ENCODE measurements around the gene MRC1.

MRC1 gene

DNA sequence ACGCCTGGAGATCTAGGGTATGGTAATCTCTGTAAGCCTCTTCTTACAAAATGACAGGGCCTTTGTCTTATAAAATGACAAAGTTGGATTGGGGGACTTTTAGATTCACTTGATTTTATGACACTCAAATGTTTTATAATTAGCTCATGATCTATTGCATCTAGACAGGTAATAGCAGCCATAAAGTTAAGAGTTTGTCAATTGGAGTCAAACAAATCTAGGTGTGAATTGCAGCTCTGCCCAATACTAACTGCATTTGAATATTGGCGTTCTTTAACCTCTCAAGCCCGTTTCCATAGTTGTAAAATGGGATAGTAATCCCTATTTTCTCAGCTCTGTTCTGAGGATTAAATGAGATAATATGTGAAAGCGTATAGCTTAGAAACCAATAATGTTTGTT, 14.1 kb upstream of the MRC1 start:
- DNase-seq (ENCODE audit: low read depth in 1 of 2, low spot score in 1 of 2): no peak

DNA sequence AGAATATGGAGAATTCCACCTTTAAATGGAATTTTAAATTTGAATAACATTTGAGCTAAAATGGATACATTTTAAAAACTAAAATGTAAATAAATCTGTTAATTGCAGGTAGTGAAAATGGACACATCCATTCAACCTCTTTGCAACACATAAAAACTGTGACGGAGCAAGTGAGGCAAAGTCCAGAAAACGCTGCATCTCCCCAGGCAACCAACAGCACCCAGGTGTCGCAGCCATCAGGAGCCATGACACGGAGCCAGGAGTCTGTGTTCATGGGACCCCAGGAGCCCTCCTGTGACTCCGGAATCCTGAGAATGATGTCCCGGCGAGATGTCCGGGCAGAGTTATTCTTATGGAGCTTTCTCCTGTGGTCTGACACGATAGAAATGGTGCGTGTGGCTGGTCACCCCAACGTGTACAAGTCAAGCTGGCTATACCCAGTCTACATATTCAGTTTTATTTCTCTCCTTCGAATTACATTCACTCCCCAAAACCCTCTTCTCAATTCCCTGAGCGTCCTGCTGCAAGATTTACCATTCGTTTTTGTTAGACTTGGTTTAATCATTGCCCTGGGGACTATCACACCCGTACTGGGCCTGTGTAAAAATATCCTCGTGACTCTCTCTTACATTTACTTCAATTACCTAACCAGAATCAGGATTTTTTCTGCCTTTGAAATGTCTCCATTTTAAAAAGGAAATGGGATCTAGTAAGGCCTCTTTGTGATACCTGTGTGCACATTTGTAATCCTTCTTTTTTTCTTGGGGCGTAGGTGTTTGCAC, 13.1 kb upstream of the MRC1 start:
- DNase-seq (ENCODE audit: low read depth in 1 of 2, low spot score in 1 of 2): no peak

- DNase-seq (ENCODE audit: low read depth in 1 of 2, low spot score in 1 of 2): no peak
Observed at GRCh38 chr10:17801507-17801906, 7.6 kb upstream of the MRC1 start.

- DNase-seq (ENCODE audit: low read depth in 1 of 2, low spot score in 1 of 2): no peak
Observed at GRCh38 chr10:17802350-17802749, 6.8 kb upstream of the MRC1 start.

DNA sequence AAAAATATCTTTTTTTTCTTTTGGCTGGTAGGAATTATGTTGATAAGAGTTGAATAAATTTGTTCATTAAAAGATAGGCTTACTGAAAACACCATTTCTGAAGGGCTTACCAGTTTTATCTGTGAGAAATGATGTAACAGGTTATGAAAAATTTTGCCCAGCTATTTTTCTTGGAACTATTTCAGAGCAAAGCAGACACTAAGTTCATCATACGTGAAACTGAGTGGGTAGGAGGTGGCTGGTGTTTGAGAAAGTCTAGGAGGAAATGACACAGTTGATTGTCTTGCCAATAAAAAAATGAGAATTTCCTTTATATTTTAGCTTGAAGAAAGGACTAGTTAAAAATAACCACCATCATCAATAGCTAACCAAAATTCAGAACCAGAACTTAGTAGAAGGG, 6.2 kb upstream of the MRC1 start:
- DNase-seq (ENCODE audit: low read depth in 1 of 2, low spot score in 1 of 2): no peak

GRCh38 chr10:17805330-17805729, 3.8 kb upstream of the MRC1 start:
- no peak for DNase-seq (ENCODE audit: low read depth in 1 of 2, low spot score in 1 of 2)

DNA sequence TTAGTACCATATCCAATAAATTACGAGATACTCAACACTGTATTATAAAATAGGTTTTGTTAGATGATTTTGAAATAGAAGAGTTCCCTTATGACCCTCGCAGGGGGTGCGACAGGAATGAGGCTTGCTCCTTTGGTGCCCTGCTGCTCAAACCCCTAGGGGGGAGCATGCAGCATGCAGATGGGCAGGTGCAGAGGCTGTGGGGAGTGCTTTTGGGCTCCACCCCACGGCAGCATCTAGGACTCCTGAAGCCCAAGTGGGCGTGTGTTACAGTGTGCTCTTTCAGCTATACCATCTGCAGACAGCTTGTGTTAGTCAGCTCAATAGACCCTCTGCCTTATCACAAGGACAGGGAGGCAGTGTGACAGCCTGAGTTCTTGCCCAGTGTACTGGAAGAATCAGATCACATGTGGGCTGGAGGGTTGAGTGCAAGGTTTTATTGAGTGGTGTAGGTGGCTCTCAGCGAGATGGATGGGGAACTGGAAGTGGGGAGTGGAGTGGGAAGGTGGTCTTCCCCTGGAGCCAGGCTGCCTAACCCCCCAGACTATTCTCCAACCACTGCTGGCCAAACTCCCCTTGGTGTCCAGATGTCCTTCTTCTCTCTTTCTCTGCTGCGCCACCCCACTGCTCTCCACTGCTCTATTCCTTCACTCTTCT, 3.1 kb upstream of the MRC1 start:
- peak in 1 of 2 donors; percentile 8 for DNase-seq (ENCODE audit: low read depth in 1 of 2, low spot score in 1 of 2)

DNA sequence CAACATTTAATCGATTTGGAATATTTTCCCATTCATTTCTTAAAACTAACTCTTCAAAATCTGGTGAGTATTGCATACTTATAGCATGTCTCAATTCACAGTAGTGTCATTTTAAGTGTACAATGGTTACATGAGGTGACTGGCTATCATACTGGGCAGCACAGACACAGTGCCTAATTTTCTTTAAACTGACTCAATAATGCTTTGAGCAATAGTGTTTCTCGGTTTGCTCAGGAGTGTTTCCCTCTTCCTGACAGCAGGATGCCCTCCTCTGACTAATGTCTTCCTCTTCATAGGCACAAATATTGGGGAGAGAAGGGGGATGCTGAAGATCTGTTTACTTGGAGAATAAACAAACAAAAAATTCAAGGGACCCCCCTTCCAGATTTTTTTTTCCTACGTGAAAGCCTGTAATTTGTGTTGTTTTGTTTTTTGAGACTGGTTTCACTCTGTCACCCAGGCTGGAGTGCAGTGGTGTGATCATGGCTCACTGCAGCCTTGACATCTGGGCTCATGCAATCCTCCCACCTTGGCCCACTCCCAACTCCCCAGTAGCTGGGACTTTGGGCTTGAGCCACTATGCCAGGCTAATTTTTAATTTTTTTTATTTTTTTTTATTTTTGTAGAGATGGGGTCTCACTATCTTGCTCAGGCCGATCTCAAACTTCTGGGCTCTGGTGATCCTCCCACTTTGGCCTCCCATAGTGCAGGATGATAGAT, 2.2 kb downstream of the MRC1 start:
- DNase-seq (ENCODE audit: low read depth in 1 of 2, low spot score in 1 of 2): no peak

- DNase-seq (ENCODE audit: low read depth in 1 of 2, low spot score in 1 of 2): no peak
Observed at GRCh38 chr10:17814973-17815372, 5.8 kb downstream of the MRC1 start.

DNA sequence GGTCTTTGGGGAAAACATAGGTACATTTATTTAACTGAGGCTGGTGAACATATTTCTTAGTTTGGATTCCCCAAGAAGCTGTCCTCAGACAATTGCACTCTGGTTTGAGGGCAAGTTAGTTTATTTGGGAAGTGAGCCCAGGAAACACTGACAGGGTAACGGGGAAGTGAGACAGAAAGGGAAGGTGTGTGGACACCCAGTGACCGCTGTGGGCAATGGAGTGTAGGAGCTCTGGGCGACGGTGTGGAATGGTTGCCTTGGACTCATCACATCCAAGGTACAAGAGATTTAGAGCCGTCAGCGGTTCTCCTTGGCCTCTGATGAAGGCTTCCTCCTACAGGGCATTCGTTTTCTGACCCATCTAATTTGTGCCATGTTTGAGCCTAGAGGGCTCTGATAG, 7.1 kb downstream of the MRC1 start:
- no peak for DNase-seq (ENCODE audit: low read depth in 1 of 2, low spot score in 1 of 2)

DNA sequence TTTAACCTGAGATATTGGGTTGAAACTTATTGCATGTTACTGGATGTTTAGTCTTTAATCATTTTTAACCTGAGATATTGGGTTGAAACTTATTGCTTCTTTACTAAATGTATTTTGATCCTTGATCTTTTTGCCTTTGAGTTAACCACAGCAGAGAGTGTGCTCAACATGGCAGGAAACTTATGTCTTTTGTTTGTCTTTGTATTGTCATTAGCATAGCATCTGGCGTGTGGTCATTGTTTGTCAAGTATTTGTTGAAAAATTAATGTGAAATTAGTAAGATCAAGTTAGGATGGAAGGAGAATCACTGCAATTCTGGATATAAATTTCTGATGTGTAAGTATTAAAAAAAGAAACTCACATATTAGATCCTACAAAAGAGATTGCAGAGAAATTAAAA, 8.2 kb downstream of the MRC1 start:
- no peak for DNase-seq (ENCODE audit: low read depth in 1 of 2, low spot score in 1 of 2)

DNA sequence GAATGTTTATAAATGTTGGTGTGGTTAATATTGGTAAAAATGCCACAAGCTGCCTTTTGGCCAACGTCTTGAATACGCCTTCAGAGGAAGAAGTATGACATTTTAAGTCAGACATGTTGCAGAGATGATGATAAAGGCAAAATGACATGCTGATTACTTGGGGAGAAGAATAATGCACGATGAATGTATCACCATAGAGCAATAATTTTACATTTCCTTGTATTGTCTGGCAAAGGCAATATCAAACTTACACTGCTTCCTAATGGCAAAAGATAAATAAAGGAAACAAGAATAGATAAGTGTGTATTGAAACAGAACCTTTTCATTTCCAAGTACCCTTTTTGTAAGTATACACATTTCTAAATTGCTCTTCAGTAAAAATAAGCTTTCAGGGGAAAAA, 8.6 kb downstream of the MRC1 start:
- DNase-seq (ENCODE audit: low read depth in 1 of 2, low spot score in 1 of 2): no peak

DNA sequence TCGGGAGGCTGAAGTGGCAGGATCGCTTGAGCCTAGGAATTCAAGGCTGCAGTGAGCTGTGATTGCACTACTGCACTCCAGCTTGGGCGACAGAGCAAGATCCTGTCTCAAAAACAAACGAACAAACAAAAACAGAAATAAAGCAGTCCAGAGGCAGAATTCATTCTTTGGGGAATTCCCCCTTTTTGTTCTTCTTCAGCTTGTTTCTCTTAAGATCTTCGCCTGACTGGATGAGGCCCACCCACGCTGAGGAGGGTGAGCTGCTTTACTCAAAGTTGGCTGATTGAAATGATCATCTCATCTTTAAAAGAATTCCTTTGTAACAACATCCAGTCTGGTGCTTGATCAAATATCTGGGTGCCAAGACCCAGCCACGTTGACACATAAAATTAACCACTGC, 10.7 kb downstream of the MRC1 start:
- DNase-seq (ENCODE audit: low read depth in 1 of 2, low spot score in 1 of 2): no peak

DNA sequence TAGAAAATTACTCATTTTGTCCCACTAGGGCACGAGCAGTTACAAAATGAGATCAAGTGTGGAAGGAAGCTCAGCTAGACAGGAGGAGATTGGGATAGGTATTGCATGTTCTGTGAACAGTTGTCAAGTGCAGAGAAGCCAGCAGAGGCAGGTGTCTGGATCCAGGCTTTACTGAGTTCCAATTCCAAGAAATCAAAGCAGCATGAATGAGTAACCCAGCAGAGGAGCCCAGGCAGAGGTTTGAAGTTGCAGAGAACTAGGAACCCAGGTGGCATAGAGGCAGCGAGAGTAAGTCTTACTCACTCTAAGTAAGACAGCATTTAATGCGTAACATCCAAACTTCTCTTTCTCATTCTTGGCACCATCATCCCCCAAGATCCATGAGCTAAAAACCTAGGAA, 11.8 kb downstream of the MRC1 start:
- no peak for DNase-seq (ENCODE audit: low read depth in 1 of 2, low spot score in 1 of 2)

DNA sequence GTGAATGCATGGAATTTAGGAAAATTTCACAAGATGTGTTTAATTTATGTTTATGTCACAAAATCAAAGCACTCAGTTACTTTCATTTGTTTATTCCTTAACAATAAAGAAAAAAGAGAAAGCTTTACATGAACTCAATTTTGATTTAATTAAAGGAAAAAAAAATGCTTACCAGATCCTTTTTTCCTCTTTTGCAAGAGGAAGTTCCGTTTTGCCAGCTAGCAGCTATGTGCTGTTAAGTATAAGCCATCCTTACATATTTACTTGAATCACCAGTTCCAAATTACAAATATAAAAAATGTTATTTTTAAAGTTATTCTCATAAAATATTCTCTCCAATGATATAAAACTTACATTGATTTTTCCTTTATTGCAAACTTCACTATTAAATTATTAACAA, 12.7 kb downstream of the MRC1 start:
- DNase-seq (ENCODE audit: low read depth in 1 of 2, low spot score in 1 of 2): no peak

DNA sequence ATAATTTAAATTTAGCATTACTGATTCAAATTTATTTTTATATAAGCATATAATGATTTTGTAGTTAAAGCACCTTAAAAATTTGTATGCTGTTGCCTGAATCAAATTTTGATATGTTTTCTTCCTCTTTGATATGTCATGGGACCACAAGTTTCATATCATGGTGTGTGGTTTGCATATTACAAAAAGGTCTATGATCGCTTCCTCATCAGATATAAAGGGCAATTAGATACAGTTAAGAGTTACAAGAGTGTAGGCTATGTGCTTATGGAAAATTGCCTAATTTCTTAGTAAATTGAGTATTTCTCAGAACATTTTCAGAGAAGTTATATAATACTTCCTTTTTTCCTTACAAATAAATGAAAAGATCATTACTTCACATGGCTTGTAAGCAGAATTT, 22.2 kb downstream of the MRC1 start:
- no peak for DNase-seq (ENCODE audit: low read depth in 1 of 2, low spot score in 1 of 2)

GRCh38 chr10:17831896-17832295, 22.7 kb downstream of the MRC1 start:
- DNase-seq (ENCODE audit: low read depth in 1 of 2, low spot score in 1 of 2): no peak

DNA sequence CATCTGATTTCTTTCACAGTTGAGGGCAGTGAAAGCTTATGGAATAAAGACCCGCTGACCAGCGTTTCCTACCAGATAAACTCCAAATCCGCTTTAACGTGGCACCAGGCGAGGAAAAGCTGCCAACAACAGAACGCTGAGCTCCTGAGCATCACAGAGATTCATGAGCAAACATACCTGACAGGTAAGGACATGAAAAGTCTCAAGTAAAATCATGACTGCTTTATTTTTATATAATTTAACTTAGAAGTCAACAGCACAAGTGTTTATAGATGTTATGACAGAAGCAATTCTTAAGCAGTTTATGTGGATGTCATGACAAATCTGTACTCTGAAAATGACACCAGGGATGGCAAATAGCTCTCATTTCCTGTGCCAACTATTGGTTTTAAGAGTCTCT, 24.5 kb downstream of the MRC1 start:
- DNase-seq (ENCODE audit: low read depth in 1 of 2, low spot score in 1 of 2): no peak

DNA sequence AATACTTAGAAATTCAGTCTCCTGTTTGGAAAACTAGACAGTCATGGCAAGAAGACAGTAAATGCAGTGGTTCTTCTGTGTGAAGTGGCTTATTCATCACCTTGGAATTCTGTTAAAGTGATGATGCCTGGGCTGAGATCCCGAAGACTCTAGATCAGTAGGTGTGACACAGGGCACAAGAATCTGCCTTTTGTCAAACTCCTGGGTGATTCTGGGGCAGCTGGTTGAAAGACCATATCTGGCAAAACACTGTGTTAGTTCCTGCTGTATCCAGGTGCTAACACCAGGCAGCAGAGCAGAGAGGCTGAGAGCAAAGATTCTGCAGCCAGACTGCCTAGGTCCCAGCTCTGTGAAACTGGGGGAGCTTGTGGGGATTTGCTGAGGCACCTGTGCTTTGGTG, 26.5 kb downstream of the MRC1 start:
- DNase-seq (ENCODE audit: low read depth in 1 of 2, low spot score in 1 of 2): no peak

DNA sequence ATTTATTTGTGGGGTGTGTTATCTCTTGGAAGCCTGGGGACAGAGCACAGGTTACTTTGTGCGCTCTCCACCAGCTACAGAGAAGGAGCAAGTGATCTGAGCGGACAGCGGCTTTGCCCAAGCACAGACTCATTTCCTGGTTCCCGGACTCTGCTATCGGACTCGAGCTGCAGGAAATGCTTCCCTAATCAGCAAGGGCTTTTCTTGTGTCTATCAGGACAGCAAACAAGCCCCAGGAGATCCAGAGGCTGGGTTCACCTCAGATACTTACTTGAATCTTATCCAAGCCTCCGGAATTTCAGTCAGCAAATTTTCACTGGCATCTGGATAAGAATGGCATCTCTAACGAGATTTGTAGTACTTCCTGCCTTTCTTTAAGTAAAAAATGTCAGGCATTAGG, 27.8 kb downstream of the MRC1 start:
- no peak for DNase-seq (ENCODE audit: low read depth in 1 of 2, low spot score in 1 of 2)

GRCh38 chr10:17838080-17838648, 29.0 kb downstream of the MRC1 start:
- no peak for DNase-seq (ENCODE audit: low read depth in 1 of 2, low spot score in 1 of 2)

DNA sequence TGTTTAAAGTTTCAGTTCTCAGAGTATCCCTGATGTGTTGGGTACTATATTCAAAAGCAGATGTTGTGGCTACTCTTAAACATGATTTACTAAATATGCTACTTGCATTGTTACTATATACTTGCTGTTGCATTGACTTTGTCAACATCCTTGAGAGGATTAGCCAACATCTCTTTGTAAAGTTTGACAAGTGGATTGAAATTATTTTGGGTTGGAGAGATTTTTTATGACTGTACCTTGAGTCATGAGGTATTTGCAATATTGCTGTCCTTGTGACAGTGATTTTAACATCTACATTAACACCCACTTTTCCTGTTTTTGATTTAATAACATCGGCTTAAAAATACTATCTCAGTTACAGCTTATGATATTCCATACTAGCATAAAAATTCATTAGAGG, 31.9 kb downstream of the MRC1 start:
- DNase-seq (ENCODE audit: low read depth in 1 of 2, low spot score in 1 of 2): no peak
